SH-SY5Y (cell line): ENCODE data around the gene LSM12.

Experiments
- GATA2 ChIP-seq: IDR thresholded peaks from 2 replicates; pipeline ENCODE4 v1.6.1; 2011; ENCODE audit warnings: mild to moderate bottlenecking, low read depth, low read length
- GATA3 ChIP-seq: IDR thresholded peaks from 2 replicates; pipeline ENCODE4 v1.6.1; 2011; ENCODE audit warnings: low read depth, mild to moderate bottlenecking, low read length, moderate library complexity

- TF ChIP-seq GATA2 (no peak), GATA3 (no peak)
Observed at GRCh38 chr17:44088254-44088653, 21.8 kb upstream of the LSM12 start.
